Measurements from ENCODE around the gene CBX7. TPM values are rescaled to one million over a fixed set of nuclear protein-coding genes. Genes with fewer than 3 reads are reported as not detected.

The CBX7 gene
- total RNA-seq, 1 experiment from 2014 or later, result 3.7 TPM

- H3K9me3 Mint-ChIP-seq, result no peaks in the 10 kb centered on the region
- H3K4me1 Mint-ChIP-seq, result peaks cover 24 to 36% of the 10 kb centered on the region in 2 experiments
- H2AFZ ChIP-seq (ENCODE audit: low read length), result no peak overlapping the region
- H2BK15ac ChIP-seq (ENCODE audit: low read depth, low read length), result no peak overlapping the region
- no CpG with 5 or more reads among the region's 15 CpGs for WGBS (ENCODE audit: extremely low coverage, insufficient read length, low lambda C conversion rate)
- no peak overlapping the region; a peak in 1 of 7 replicates for H3K27ac Mint-ChIP-seq
- no peak overlapping the region for H2BK20ac ChIP-seq (ENCODE audit: low read depth, low read length, poor library complexity, severe bottlenecking)
- H3K4me2 ChIP-seq (ENCODE audit: insufficient read depth, insufficient read length, low read length), result no peak overlapping the region
- no peak overlapping the region for H3K14ac ChIP-seq (ENCODE audit: insufficient read depth, low read length)
- H3K79me1 ChIP-seq (ENCODE audit: insufficient read depth, low read depth, low read length, poor library complexity, severe bottlenecking), result no peaks in the 10 kb centered on the region
- no peak overlapping the region for H3K18ac ChIP-seq (ENCODE audit: insufficient read length, low read depth, low read length)
- DNase-seq, result peak; percentile 90
- H4K8ac ChIP-seq (replicated peaks; ENCODE audit: insufficient read length, low read depth, low read length), result no peak overlapping the region
- H3K27me3 ChIP-seq (ENCODE audit: insufficient read depth, low read length), result no peaks in the 10 kb centered on the region
- H3K9me3 ChIP-seq (ENCODE audit: control insufficient read depth, low read depth, low read length), result no peaks in the 10 kb centered on the region
- H3K23ac ChIP-seq (ENCODE audit: insufficient read length, low read depth, low read length), result no peak overlapping the region
- H3K9ac ChIP-seq (ENCODE audit: extremely low read depth, insufficient read length, low read length), result no peak overlapping the region
- no peak overlapping the region for H3K27ac ChIP-seq (ENCODE audit: insufficient read length, low read depth, low read length)
- H2AK5ac ChIP-seq (ENCODE audit: insufficient read length, low read length), result no peak overlapping the region
- no peak overlapping the region for H2BK12ac ChIP-seq (ENCODE audit: insufficient read length, low read depth, low read length)
- H3K56ac ChIP-seq (ENCODE audit: insufficient read length, low read depth, low read length), result no peak overlapping the region
- H4K20me1 ChIP-seq (ENCODE audit: control insufficient read depth, insufficient read depth, insufficient read length), result no peaks in the 10 kb centered on the region
- no peak overlapping the region for H2BK120ac ChIP-seq (ENCODE audit: low read depth, low read length, poor library complexity, severe bottlenecking)
- TF ChIP-seq, protein P1, sequence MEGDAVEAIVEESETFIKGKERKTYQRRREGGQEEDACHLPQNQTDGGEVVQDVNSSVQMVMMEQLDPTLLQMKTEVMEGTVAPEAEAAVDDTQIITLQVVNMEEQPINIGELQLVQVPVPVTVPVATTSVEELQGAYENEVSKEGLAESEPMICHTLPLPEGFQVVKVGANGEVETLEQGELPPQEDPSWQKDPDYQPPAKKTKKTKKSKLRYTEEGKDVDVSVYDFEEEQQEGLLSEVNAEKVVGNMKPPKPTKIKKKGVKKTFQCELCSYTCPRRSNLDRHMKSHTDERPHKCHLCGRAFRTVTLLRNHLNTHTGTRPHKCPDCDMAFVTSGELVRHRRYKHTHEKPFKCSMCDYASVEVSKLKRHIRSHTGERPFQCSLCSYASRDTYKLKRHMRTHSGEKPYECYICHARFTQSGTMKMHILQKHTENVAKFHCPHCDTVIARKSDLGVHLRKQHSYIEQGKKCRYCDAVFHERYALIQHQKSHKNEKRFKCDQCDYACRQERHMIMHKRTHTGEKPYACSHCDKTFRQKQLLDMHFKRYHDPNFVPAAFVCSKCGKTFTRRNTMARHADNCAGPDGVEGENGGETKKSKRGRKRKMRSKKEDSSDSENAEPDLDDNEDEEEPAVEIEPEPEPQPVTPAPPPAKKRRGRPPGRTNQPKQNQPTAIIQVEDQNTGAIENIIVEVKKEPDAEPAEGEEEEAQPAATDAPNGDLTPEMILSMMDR (conservative IDR thresholded peaks at IDR 0.05), result peak; percentile 87
- no peaks in the 10 kb centered on the region; the same call in 1 of the 2 replicates for H3K27me3 Mint-ChIP-seq (ENCODE audit: low read depth)
- H2BK5ac ChIP-seq (ENCODE audit: insufficient read length, low read length), result no peak overlapping the region
- no peak overlapping the region for H3K4ac ChIP-seq (ENCODE audit: low read depth, low read length)
- peaks cover 4% of the 10 kb centered on the region; the same call in 1 of the 2 replicates for H3K4me1 ChIP-seq (ENCODE audit: insufficient read depth, low read length)
- H3K23me2 ChIP-seq (ENCODE audit: insufficient read length, low read depth, low read length, poor library complexity, severe bottlenecking), result no peaks in the 10 kb centered on the region
- H4K91ac ChIP-seq (ENCODE audit: insufficient read length, low read depth, low read length), result no peak overlapping the region
- no peak overlapping the region for H3K4me3 Mint-ChIP-seq
- no peak overlapping the region for H4K5ac ChIP-seq (ENCODE audit: insufficient read length, low read depth, low read length)
- no peaks in the 10 kb centered on the region for H3K79me2 ChIP-seq (ENCODE audit: insufficient read depth, low read length)
- H3K36me3 Mint-ChIP-seq (ENCODE audit: insufficient read depth in 1 of 3, low read depth in 3 of 3), result no peaks in the 10 kb centered on the region
- H3T11ph ChIP-seq (ENCODE audit: low read length), result no peak overlapping the region
Observed at GRCh38 chr22:39135092-39135896, 17.2 kb downstream of the CBX7 start.

Measured in H9 (cell line).